GM12878 (cell line): ENCODE results near the gene PMM1. TPM values are rescaled to one million over a fixed set of nuclear protein-coding genes. Genes with fewer than 3 reads are reported as not detected.

Experiments used
- ATAC-seq: fragments of 200-7000 bp; cut with Tn5 transposase; 3 replicates; pipeline ENCODE4 v1.9.1; 2020; ENCODE audit warnings: mild to moderate bottlenecking, moderate library complexity
- BruUV-seq: library from RNA; stranded (reverse); fragments of 400-500 nt; replicated peaks from 2 replicates; lab custom pipeline; 2021; lab: Mats Ljungman, UMichigan
- CTCF ChIA-PET: fragments of 300-600 bp; sonication (Branson Sonifier 250); formaldehyde crosslinking; extraction: SDS; loops from one replicate; lab custom pipeline; 2021; ENCODE audit warnings: inconsistent platforms; lab: Yijun Ruan, JAX
- POLR2A ChIA-PET: fragments of 350-600 bp; formaldehyde crosslinking; extraction: SDS; loops from one replicate; lab custom pipeline; 2021; ENCODE audit warnings: inconsistent platforms; lab: Charles Lee
- RAD21 ChIA-PET: fragments of 300-600 bp; sonication (Branson Sonifier 250); formaldehyde crosslinking; loops from one replicate; lab custom pipeline; 2023; ENCODE audit warnings: antibody characterized with exemption; ENCODE audit not compliant: unreplicated experiment; lab: Charles Lee
- SMC1A ChIA-PET: fragments of 300-600 bp; sonication (Branson Sonifier 250); formaldehyde crosslinking; loops from one replicate; lab custom pipeline; 2023; ENCODE audit not compliant: unreplicated experiment, uncharacterized antibody; lab: Charles Lee
- DNase-seq: peaks from one replicate; pipeline ENCODE4 v3.0.0-alpha.2; 2011; ENCODE audit warnings: low read depth, low spot score
- FAIRE-seq: peaks from 3 replicates; lab custom pipeline; 2011; peaks lifted over from hg19 to GRCh38; lab: Jason Lieb, UNC
- H2AFZ ChIP-seq: 2 replicates; pipeline ENCODE4 v1.6.0; 2011; ENCODE audit warnings: low read depth, low read length, control low read depth; ENCODE audit not compliant: control insufficient read depth
- H3K27ac ChIP-seq: 2 replicates; pipeline ENCODE4 v1.5.1; 2011; ENCODE audit warnings: control low read depth; ENCODE audit not compliant: control insufficient read depth, insufficient read depth
- H3K27me3 ChIP-seq, 2 experiments: replicated peaks in 1 of 2; 2 replicates each; pipeline versions ENCODE4 v1.6.0 to v1.6.1; 2011; ENCODE audit warnings: low read length in 1 of 2; ENCODE audit not compliant: control insufficient read depth in 2 of 2, insufficient read depth in 2 of 2
- H3K36me3 ChIP-seq, 2 experiments: 2 replicates each; pipeline ENCODE4 v1.5.1; 2011; ENCODE audit warnings: low read length in 1 of 2; ENCODE audit not compliant: control insufficient read depth in 2 of 2, insufficient read depth in 2 of 2
- H3K4me1 ChIP-seq: 2 replicates; pipeline ENCODE4 v1.6.1; 2011; ENCODE audit warnings: mild to moderate bottlenecking, low read length, moderate library complexity, mixed read lengths; ENCODE audit not compliant: control insufficient read depth, insufficient read depth
- H3K4me2 ChIP-seq: 2 replicates; pipeline ENCODE4 v1.6.0; 2011; ENCODE audit warnings: control low read depth; ENCODE audit not compliant: control insufficient read depth, insufficient read depth
- H3K4me3 ChIP-seq: fragments of 200-600 bp; sonication (generic); 2 replicates; pipeline ENCODE4 v1.5.1; 2016
- H3K79me2 ChIP-seq: 2 replicates; pipeline ENCODE4 v1.6.0; 2011; ENCODE audit warnings: low read length; ENCODE audit not compliant: control insufficient read depth, insufficient read depth
- H3K9ac ChIP-seq: 2 replicates; pipeline ENCODE4 v1.8.0; 2011; ENCODE audit warnings: low read length, control low read depth, mixed read lengths; ENCODE audit not compliant: control insufficient read depth, insufficient read depth
- H3K9me3 ChIP-seq: replicated peaks from 3 replicates; pipeline ENCODE4 v1.5.1; 2011; ENCODE audit warnings: mild to moderate bottlenecking, low read length; ENCODE audit not compliant: control insufficient read depth, insufficient read depth
- H4K20me1 ChIP-seq: 2 replicates; pipeline ENCODE4 v1.6.0; 2011; ENCODE audit not compliant: control insufficient read depth, insufficient read depth
- CEBPZ ChIP-seq: fragments of 150-350 bp; IDR thresholded peaks from 2 replicates; pipeline ENCODE4 v1.6.1; 2016; ENCODE audit warnings: low read depth, low read length
- CHD1 ChIP-seq: IDR thresholded peaks from 2 replicates; pipeline ENCODE4 v1.6.1; 2012; ENCODE audit warnings: low read depth, low read length, improper control_type of control experiment
- CREB1 ChIP-seq: IDR thresholded peaks from 2 replicates; pipeline ENCODE4 v1.6.1; 2012; ENCODE audit warnings: low read depth, mild to moderate bottlenecking, inconsistent platforms
- DPF2 ChIP-seq: fragments of 450-650 bp; IDR thresholded peaks from 2 replicates; pipeline ENCODE4 v1.6.1; 2017; ENCODE audit warnings: mild to moderate bottlenecking
- ETV6 ChIP-seq, 2 experiments: fragments of 450-650 bp in 1 of 2; IDR thresholded peaks in 1 of 2; conservative IDR thresholded peaks in 1 of 2; 2 replicates each; pipeline ENCODE4 v1.6.1; 2014; ENCODE audit warnings: antibody characterized with exemption in 1 of 2, borderline replicate concordance in 1 of 2, low read depth in 1 of 2, mild to moderate bottlenecking in 1 of 2, moderate library complexity in 1 of 2
- HCFC1 ChIP-seq: fragments of 150-350 bp; IDR thresholded peaks from 2 replicates; pipeline ENCODE4 v1.6.1; 2014; ENCODE audit warnings: low read length
- HDAC2 ChIP-seq: fragments of 200-600 bp; sonication (generic); IDR thresholded peaks from 2 replicates; pipeline ENCODE4 v1.6.1; 2017
- IRF4 ChIP-seq: IDR thresholded peaks from 2 replicates; pipeline ENCODE4 v1.6.1; 2011; ENCODE audit warnings: low read depth, low read length
- KLF5 ChIP-seq: fragments of 450-650 bp; IDR thresholded peaks from 2 replicates; pipeline ENCODE4 v1.6.1; 2014; ENCODE audit warnings: mild to moderate bottlenecking; ENCODE audit not compliant: partially characterized antibody
- PBX3 ChIP-seq: IDR thresholded peaks from 2 replicates; pipeline ENCODE4 v1.6.1; 2011; ENCODE audit warnings: mild to moderate bottlenecking, low read depth, low read length, moderate library complexity; ENCODE audit not compliant: insufficient replicate concordance
- POLR2A ChIP-seq: IDR thresholded peaks from 2 replicates; pipeline ENCODE4 v1.6.1; 2011; ENCODE audit warnings: low read depth, mild to moderate bottlenecking, low read length
- RCOR1 ChIP-seq: conservative IDR thresholded peaks from 2 replicates; pipeline ENCODE4 v1.6.1; 2012; ENCODE audit warnings: low read depth, low read length, improper control_type of control experiment
- WRNIP1 ChIP-seq: IDR thresholded peaks from 2 replicates; pipeline ENCODE4 v1.6.1; 2011; ENCODE audit warnings: low read depth, low read length, improper control_type of control experiment, borderline replicate concordance
- YBX1 ChIP-seq: fragments of 450-650 bp; IDR thresholded peaks from 2 replicates; pipeline ENCODE4 v1.6.1; 2016; ENCODE audit warnings: antibody characterized with exemption
- WGBS: methylation state at CpG from one replicate; pipeline ENCODE4 v1.1.6; 2016; ENCODE audit warnings: low lambda C conversion rate; ENCODE audit not compliant: insufficient replicate concordance, insufficient coverage; ENCODE audit errors: missing lambda C conversion rate; 5-methylcytosine and 5-hydroxymethylcytosine counted together
- in situ Hi-C: fragments of 300-500 bp; cut with MboI; formaldehyde crosslinking; loops from 9 replicates; pipeline ENCODE4 v1.14.3; 2018; ENCODE audit warnings: mixed read lengths
- intact Hi-C: fragments of 100-400 bp; cut with micrococcal nuclease; formaldehyde crosslinking; loops from one replicate; pipeline ENCODE4 v1.14.2; 2022; ENCODE audit not compliant: unreplicated experiment
- polyA plus RNA-seq, 11 experiments: library from polyadenylated mRNA; depleted of rRNA in 4 of 11; unstranded in 6 of 11; stranded (reverse) in 5 of 11; fragments of >200 nt; fragmentation: Nextera tagmentation in 4 of 11; fragmentation: Illumina TruSeq in 1 of 11; extraction: Ambion mirVana in 4 of 11; extraction: Trizol in 1 of 11; gene quantifications; 1 replicate in 1 of 11; 2 replicates in 10 of 11; pipeline versions ENCODE4 v1.2.1 to v1.2.3, GENCODE V29; 2011 to 2016; ENCODE audit warnings: inconsistent platforms in 2 of 11, missing spikeins in 2 of 11, low read depth in 1 of 11
- total RNA-seq, 4 experiments: library from RNA; depleted of rRNA in 3 of 4; stranded (reverse); fragments of >200 nt in 3 of 4; fragmentation: Illumina TruSeq in 1 of 4; extraction: Trizol in 1 of 4; gene quantifications; 2 replicates each; pipeline versions ENCODE4 v1.2.1 to v1.2.3, GENCODE V29; 2013 to 2021
- TF ChIP-seq, protein P1 (sequence below): fragments of 450-650 bp; IDR thresholded peaks from 2 replicates; pipeline ENCODE4 v1.6.1; 2014; ENCODE audit warnings: mild to moderate bottlenecking
- TF ChIP-seq, protein P2 (sequence below): IDR thresholded peaks from 2 replicates; pipeline ENCODE4 v1.6.1; 2012; ENCODE audit warnings: low read depth, low read length, improper control_type of control experiment
- TF ChIP-seq, protein P3 (sequence below): IDR thresholded peaks from 2 replicates; pipeline ENCODE4 v1.6.1; 2011; ENCODE audit warnings: low read depth, low read length, improper control_type of control experiment, borderline replicate concordance

The PMM1 gene
- total and polyA plus RNA-seq, 10 of the 15 experiments (the other 5 are each of a cell fraction or from before 2014, with no cell fraction given), result 8.2 to 32.2 (median 16.9) TPM

DNA sequence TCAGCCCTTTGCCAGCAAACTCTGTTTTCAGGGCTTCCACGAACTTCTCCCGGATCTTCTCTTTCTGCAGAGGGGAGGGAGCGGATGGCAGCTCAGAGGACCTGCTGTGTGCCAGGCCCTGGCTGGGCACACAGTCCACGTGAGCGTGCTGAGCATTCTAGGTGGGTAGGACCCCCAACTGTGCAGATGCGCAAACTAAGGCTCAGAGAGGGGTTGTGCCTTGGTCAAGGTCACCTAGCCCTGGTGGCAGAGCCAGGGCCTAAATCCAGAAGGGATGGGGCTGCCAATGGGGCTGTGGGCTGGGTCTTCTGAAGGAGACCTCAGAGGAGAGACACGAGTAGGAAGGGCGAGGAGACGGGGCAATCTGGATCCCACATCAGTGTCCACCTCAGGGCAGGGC, 10.8 kb downstream of the PMM1 start:
- H3K4me1 ChIP-seq, result no peaks in the 10 kb centered on the region
- no peak overlapping the region for H3K9ac ChIP-seq
- BruUV-seq, result no TSS peak
- no peak for FAIRE-seq
- in situ Hi-C loops (no loop called here), intact Hi-C loops (no loop called here)
- no peaks in the 10 kb centered on the region for H3K79me2 ChIP-seq
- no peak overlapping the region for H3K4me3 ChIP-seq
- ATAC-seq, result no peak
- no peak overlapping the region for H3K27ac ChIP-seq
- no peak overlapping the region for H3K4me2 ChIP-seq
- WGBS, result 92% methylated on average over 9 of the region's 9 CpGs
- DNase-seq, result no peak
- H3K9me3 ChIP-seq, result no peaks in the 10 kb centered on the region
- ChIA-PET RAD21 (no interaction called here), CTCF (interaction anchor here (1.0 to 2.7 kb wide), 2 partner anchors 11 to 39 kb away, joined by 3 to 12 read pairs; partner anchors contain the start of gene PMM1), SMC1A (no interaction called here), POLR2A (no interaction called here)
- H3K36me3 ChIP-seq, result peaks cover 0 to 4% of the 10 kb centered on the region in 2 experiments; a peak in 2 of 4 replicates
- no peaks in the 10 kb centered on the region for H4K20me1 ChIP-seq
- H2AFZ ChIP-seq, result no peak overlapping the region
- H3K27me3 ChIP-seq, result no peaks in the 10 kb centered on the region
- TF ChIP-seq YBX1 (no peak), CREB1 (no peak), DPF2 (no peak), CHD1 (no peak), POLR2A (no peak), PBX3 (no peak), CEBPZ (no peak), RCOR1 (no peak), KLF5 (no peak), IRF4 (no peak), WRNIP1 (no peak), HCFC1 (no peak), ETV6 (conservative IDR thresholded peaks at IDR 0.05 in 1 of 2, IDR thresholded peaks at IDR 0.05 in 1 of 2; ENCODE audit: borderline replicate concordance in 1 of 2, low read depth in 1 of 2) (no peak), HDAC2 (no peak)
- TF ChIP-seq, protein P1, sequence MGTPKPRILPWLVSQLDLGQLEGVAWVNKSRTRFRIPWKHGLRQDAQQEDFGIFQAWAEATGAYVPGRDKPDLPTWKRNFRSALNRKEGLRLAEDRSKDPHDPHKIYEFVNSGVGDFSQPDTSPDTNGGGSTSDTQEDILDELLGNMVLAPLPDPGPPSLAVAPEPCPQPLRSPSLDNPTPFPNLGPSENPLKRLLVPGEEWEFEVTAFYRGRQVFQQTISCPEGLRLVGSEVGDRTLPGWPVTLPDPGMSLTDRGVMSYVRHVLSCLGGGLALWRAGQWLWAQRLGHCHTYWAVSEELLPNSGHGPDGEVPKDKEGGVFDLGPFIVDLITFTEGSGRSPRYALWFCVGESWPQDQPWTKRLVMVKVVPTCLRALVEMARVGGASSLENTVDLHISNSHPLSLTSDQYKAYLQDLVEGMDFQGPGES, result no peak
- TF ChIP-seq, protein P2, sequence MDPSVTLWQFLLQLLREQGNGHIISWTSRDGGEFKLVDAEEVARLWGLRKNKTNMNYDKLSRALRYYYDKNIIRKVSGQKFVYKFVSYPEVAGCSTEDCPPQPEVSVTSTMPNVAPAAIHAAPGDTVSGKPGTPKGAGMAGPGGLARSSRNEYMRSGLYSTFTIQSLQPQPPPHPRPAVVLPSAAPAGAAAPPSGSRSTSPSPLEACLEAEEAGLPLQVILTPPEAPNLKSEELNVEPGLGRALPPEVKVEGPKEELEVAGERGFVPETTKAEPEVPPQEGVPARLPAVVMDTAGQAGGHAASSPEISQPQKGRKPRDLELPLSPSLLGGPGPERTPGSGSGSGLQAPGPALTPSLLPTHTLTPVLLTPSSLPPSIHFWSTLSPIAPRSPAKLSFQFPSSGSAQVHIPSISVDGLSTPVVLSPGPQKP, result no peak
- TF ChIP-seq, protein P3, sequence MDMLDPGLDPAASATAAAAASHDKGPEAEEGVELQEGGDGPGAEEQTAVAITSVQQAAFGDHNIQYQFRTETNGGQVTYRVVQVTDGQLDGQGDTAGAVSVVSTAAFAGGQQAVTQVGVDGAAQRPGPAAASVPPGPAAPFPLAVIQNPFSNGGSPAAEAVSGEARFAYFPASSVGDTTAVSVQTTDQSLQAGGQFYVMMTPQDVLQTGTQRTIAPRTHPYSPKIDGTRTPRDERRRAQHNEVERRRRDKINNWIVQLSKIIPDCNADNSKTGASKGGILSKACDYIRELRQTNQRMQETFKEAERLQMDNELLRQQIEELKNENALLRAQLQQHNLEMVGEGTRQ, result no peak
